Endodermal cell (in vitro differentiated cells): Measurements from ENCODE around the gene ALDH3B1. TPM values are rescaled to one million over a fixed set of nuclear protein-coding genes. Genes with fewer than 3 reads are reported as not detected.

ENCODE experiments used
- DNase-seq: peaks from one replicate; pipeline ENCODE4 v3.0.0-alpha.2; 2017
- H3K27ac ChIP-seq: 2 replicates; pipeline ENCODE4 v1.5.1; 2013; ENCODE audit warnings: mild to moderate bottlenecking, low read depth, low read length, moderate library complexity
- H3K27me3 ChIP-seq: 2 replicates; pipeline ENCODE4 v1.6.1; 2013; ENCODE audit warnings: mild to moderate bottlenecking, low read length, moderate library complexity; ENCODE audit not compliant: insufficient read depth, control insufficient read depth, poor library complexity, severe bottlenecking
- H3K36me3 ChIP-seq: 2 replicates; pipeline ENCODE4 v1.7.0; 2013; ENCODE audit warnings: mild to moderate bottlenecking, low read length, moderate library complexity; ENCODE audit not compliant: control insufficient read depth, insufficient read depth
- H3K4me1 ChIP-seq: one replicate; pipeline ENCODE4 v1.7.0; 2013; ENCODE audit warnings: low read length; ENCODE audit not compliant: control insufficient read depth, insufficient read depth
- H3K4me3 ChIP-seq: 2 replicates; pipeline ENCODE4 v1.5.1; 2013; ENCODE audit warnings: mild to moderate bottlenecking, low read length, moderate library complexity
- H3K9ac ChIP-seq: 2 replicates; pipeline ENCODE4 v1.6.1; 2013; ENCODE audit warnings: mild to moderate bottlenecking, low read length, moderate library complexity; ENCODE audit not compliant: poor library complexity, severe bottlenecking; ENCODE audit errors: extremely low read depth
- H3K9me3 ChIP-seq: 2 replicates; pipeline ENCODE4 v1.6.1; 2013; ENCODE audit warnings: mild to moderate bottlenecking, low read length, moderate library complexity; ENCODE audit not compliant: control insufficient read depth
- H3K27ac Mint-ChIP-seq: 2 replicates; pipeline ENCODE4 v1.8.0; 2020; ENCODE audit warnings: mixed read lengths
- H3K27me3 Mint-ChIP-seq: 2 replicates; pipeline ENCODE4 v1.8.0; 2021; ENCODE audit warnings: mild to moderate bottlenecking, mixed read lengths; ENCODE audit not compliant: insufficient read depth
- H3K36me3 Mint-ChIP-seq: 2 replicates; pipeline ENCODE4 v1.8.0; 2020; ENCODE audit warnings: low read depth, mixed read lengths
- H3K4me1 Mint-ChIP-seq: 2 replicates; pipeline ENCODE4 v1.8.0; 2020; ENCODE audit warnings: mixed read lengths
- H3K4me3 Mint-ChIP-seq: 2 replicates; pipeline ENCODE4 v1.8.0; 2020; ENCODE audit warnings: mild to moderate bottlenecking, moderate library complexity, mixed read lengths
- H3K9me3 Mint-ChIP-seq: 2 replicates; pipeline ENCODE4 v1.8.0; 2020; ENCODE audit warnings: mild to moderate bottlenecking, mixed read lengths
- CTCF ChIP-seq: fragments of 200-600 bp; sonication (generic); conservative IDR thresholded peaks from 2 replicates; pipeline ENCODE4 v1.5.0; 2021; ENCODE audit warnings: antibody characterized with exemption, mild to moderate bottlenecking
- WGBS, 2 experiments: methylation state at CpG; one replicate each; pipeline versions ENCODE4 v1.1.5 to v1.1.7; 2013; ENCODE audit warnings: missing lambda C conversion rate in 2 of 2, mixed read lengths in 1 of 2; ENCODE audit not compliant: insufficient coverage in 1 of 2, insufficient read length in 1 of 2; 5-methylcytosine and 5-hydroxymethylcytosine counted together
- total RNA-seq, 2 donors: library from RNA; stranded (reverse); fragmentation: NEBNext Ultra II Directional in 1 of 2; extraction: Animal tissue kit (Norgen Biotek cat#: 25700) in 1 of 2; gene quantifications; 2 replicates in 1 of 2; 3 replicates in 1 of 2; pipeline ENCODE4 v1.2.1, GENCODE V29; 2021

ALDH3B1 gene
- total RNA-seq, 2 donors from 2014 or later = 0.11 TPM; not detected in 1

DNA sequence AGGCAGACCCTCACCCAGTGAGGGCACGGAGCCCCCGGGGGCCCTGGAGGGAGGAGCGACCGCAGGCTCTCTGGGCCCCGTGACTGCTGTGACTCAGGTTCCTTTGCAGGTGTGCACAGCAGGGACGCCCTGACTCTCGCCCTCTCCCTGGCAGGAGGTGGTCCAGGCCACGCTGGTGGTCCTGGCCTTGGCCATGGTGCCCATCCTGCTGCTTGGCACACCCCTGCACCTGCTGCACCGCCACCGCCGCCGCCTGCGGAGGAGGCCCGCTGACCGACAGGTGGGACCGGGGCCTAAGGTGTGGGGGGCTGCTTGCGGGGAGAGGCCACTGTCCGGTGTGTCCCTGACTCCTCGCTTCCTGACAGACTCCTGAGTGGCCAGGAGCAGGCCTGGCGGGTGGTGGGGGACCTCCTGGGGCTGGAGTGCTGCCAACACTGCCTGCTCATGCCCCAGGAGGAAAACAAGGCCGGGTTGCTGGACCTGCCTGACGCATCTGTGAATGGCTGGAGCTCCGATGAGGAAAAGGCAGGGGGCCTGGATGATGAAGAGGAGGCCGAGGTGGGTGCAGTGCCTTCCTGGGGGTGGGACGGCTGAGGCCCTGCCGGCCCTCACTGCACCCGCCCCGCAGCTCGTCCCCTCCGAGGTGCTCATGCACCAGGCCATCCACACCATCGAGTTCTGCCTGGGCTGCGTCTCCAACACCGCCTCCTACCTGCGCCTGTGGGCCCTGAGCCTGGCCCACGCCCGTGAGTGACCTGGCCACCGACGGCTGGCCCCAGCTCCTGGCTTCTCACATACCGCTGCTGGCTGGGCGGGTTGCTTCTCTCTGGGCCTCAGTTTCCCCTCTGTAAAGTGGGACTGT lies 39.6 kb downstream of the ALDH3B1 start:
- Mint-ChIP-seq H3K4me1 (peaks cover 6% of the 10 kb centered on the region), H3K9me3 (no peaks in the 10 kb centered on the region)
- peak; percentile 35 for DNase-seq

DNA sequence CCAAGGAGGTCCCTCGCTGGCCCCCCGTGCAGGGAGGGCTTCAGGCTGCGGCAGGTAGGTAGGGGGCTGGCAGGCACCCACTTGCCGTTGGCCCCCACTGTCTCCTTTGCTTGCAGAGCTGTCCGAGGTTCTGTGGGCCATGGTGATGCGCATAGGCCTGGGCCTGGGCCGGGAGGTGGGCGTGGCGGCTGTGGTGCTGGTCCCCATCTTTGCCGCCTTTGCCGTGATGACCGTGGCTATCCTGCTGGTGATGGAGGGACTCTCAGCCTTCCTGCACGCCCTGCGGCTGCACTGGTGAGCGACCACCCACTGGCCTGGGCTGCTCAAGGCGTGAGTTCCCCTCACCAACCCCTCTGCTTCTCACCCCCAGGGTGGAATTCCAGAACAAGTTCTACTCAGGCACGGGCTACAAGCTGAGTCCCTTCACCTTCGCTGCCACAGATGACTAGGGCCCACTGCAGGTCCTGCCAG lies 40.3 kb downstream of the ALDH3B1 start:
- no peak for DNase-seq
- Mint-ChIP-seq H3K27me3 (no peaks in the 10 kb centered on the region), H3K36me3 (peaks cover 5% of the 10 kb centered on the region), H3K4me3 (no peak overlapping the region), H3K4me1 (peaks cover 6% of the 10 kb centered on the region), H3K27ac (peak overlapping the region; percentile 76), H3K9me3 (no peaks in the 10 kb centered on the region)
- Histone ChIP-seq H3K36me3 (no peaks in the 10 kb centered on the region), H3K9me3 (no peaks in the 10 kb centered on the region), H3K27ac (no peak overlapping the region), H3K27me3 (no peaks in the 10 kb centered on the region), H3K9ac (no peak overlapping the region), H3K4me3 (no peak overlapping the region), H3K4me1 (no peaks in the 10 kb centered on the region)
- WGBS, 2 experiments = 91 to 98% methylated on average over 15 to 18 of the region's 18 CpGs
- TF ChIP-seq CTCF = no peak

More for the DNA sequence above, 39.6 kb downstream of the ALDH3B1 start:
- Histone ChIP-seq H3K27me3 (no peaks in the 10 kb centered on the region), H3K27ac (no peak overlapping the region), H3K4me1 (no peaks in the 10 kb centered on the region), H3K36me3 (no peaks in the 10 kb centered on the region), H3K9me3 (no peaks in the 10 kb centered on the region), H3K4me3 (no peak overlapping the region), H3K9ac (no peak overlapping the region)
- 93 to 96% methylated on average over 30 to 40 of the region's 40 CpGs for WGBS, 2 experiments
- Mint-ChIP-seq H3K27ac (no peak overlapping the region), H3K4me3 (no peak overlapping the region), H3K36me3 (peaks cover 7% of the 10 kb centered on the region), H3K27me3 (no peaks in the 10 kb centered on the region)
- peak; percentile 26 for TF ChIP-seq CTCF

DNA sequence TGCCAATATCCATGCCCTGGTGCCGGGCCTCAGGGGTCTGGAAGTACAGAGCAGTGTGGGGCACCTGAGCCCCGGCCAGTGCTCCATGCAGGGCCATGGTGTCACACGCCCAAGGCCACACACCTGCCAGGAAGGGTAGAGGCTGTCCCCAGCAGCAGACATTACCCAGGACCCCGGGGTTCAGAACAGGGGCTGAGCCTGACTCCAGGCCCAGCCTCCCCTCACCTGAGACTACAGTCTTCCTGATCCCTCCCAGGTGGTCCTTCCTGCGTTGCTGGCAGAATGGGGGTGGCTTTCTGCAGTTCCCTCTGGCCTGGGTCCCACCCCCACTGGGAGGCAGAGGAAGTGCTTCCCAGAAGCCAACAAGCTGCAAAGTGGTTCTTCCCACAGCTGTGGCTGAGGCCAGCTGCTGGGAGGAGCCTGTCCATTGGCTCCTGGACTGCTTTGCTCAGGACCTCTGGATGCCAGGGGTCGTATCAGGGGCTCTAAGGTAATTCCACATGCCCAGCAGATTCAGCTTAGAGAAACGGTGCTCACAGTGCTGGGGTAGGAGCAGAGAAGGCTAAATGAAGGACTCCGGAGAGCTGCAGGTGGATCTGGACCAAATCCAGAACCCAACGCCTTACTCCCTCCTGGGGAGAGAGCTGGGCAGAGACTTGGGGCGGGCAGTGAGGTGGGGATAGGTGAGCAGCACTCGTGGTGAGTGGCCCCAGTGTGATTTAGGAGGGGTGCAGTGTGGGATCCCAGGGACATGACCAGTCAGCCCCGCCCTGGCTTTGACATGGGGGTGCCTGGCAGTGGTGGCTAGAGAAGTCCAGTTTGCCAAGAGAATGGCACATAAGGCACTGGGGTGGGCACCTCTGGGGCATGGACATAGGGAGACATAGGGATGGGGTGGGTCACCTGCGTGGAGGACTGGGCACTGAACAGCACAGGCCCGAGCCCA lies 41.3 kb downstream of the ALDH3B1 start:
- Mint-ChIP-seq H3K36me3 (peaks cover 9% of the 10 kb centered on the region), H3K9me3 (no peaks in the 10 kb centered on the region), H3K27ac (peak overlapping the region; percentile 76), H3K27me3 (no peaks in the 10 kb centered on the region), H3K4me1 (peaks cover 6% of the 10 kb centered on the region), H3K4me3 (no peak overlapping the region)
- Histone ChIP-seq H3K27ac (no peak overlapping the region), H3K4me3 (no peak overlapping the region), H3K9me3 (no peaks in the 10 kb centered on the region), H3K36me3 (no peaks in the 10 kb centered on the region), H3K9ac (no peak overlapping the region), H3K4me1 (no peaks in the 10 kb centered on the region), H3K27me3 (no peaks in the 10 kb centered on the region)
- 88 to 89% methylated on average over 9 to 14 of the region's 14 CpGs for WGBS, 2 experiments
- TF ChIP-seq CTCF = no peak
- peak; percentile 78 for DNase-seq
